LNCAP (cell line): ENCODE measurements around the gene NRSN2.

Experiments used
- CTCF ChIP-seq: fragments of 450-650 bp; IDR thresholded peaks from 2 replicates; pipeline ENCODE4 v1.5.1; 2017; ENCODE audit warnings: mild to moderate bottlenecking

NRSN2 gene

GRCh38 chr20:371755-372542 lies 25.0 kb downstream of the NRSN2 start:
- no peak for TF ChIP-seq CTCF

GRCh38 chr20:373171-373890 lies 26.4 kb downstream of the NRSN2 start:
- no peak for TF ChIP-seq CTCF

GRCh38 chr20:375265-375889 lies 28.5 kb downstream of the NRSN2 start:
- no peak for TF ChIP-seq CTCF

GRCh38 chr20:376089-376488 lies 29.2 kb downstream of the NRSN2 start:
- no peak for TF ChIP-seq CTCF

- no peak for TF ChIP-seq CTCF
These were observed 29.8 kb downstream of the NRSN2 start for GRCh38 chr20:376750-377149.

GRCh38 chr20:378961-379336 lies 32.0 kb downstream of the NRSN2 start:
- no peak for TF ChIP-seq CTCF

GRCh38 chr20:380763-381580 lies 34.1 kb downstream of the NRSN2 start:
- no peak for TF ChIP-seq CTCF
